Esophagus squamous epithelium (tissue), 4 donors: ENCODE results near the gene PRSS35.

Source experiments
- CTCF ChIP-seq, 6 experiments: fragments of 450-650 bp in 4 of 6; fragments of 200-600 bp in 2 of 6; sonication (generic) in 2 of 6; IDR thresholded peaks; one replicate each; pipeline ENCODE4 v1.5.1; 2016 to 2019; ENCODE audit warnings: antibody characterized with exemption in 6 of 6, mild to moderate bottlenecking in 4 of 6, moderate library complexity in 4 of 6
- POLR2A ChIP-seq, 4 donors: fragments of 450-650 bp; IDR thresholded peaks; one replicate each; pipeline ENCODE4 v1.6.1; 2017; ENCODE audit warnings: antibody characterized with exemption in 4 of 4, mild to moderate bottlenecking in 4 of 4, moderate library complexity in 3 of 4

GRCh38 chr6:83488448-83488847, 23.9 kb upstream of the PRSS35 start:
- TF ChIP-seq CTCF (IDR thresholded peaks at IDR 0.05) (no peak), POLR2A (IDR thresholded peaks at IDR 0.05) (no peak)
